SK-N-SH (cell line): ENCODE data around the gene ENKUR. TPM values are rescaled to one million over a fixed set of nuclear protein-coding genes. Genes with fewer than 3 reads are reported as not detected.

ENCODE experiments used
- CTCF ChIA-PET: fragments of 300-600, 350-600 bp; formaldehyde crosslinking; extraction: SDS; loops from one replicate; lab custom pipeline; 2021; lab: Yijun Ruan, JAX
- POLR2A ChIA-PET: fragments of 350-600 bp; sonication (Branson Sonifier 250); formaldehyde crosslinking; extraction: SDS; loops from one replicate; lab custom pipeline; 2020; ENCODE audit warnings: antibody characterized with exemption, inconsistent platforms; lab: Yijun Ruan, JAX
- DNase-seq: peaks from one replicate; pipeline ENCODE4 v3.0.0; 2012
- H2AFZ ChIP-seq: fragments of 200-600 bp; sonication (generic); 2 replicates; pipeline ENCODE4 v1.8.1; 2016; ENCODE audit warnings: antibody characterized with exemption, mild to moderate bottlenecking, low read depth
- H3F3A ChIP-seq: fragments of 200-600 bp; sonication (generic); replicated peaks from 2 replicates; pipeline ENCODE3; 2016; ENCODE audit warnings: antibody characterized with exemption, mild to moderate bottlenecking; ENCODE audit not compliant: insufficient read depth
- H3K27ac ChIP-seq, 2 experiments: fragments of 200-500 bp in 1 of 2; fragments of 200-600 bp in 1 of 2; sonication (Bioruptor generic) in 1 of 2; sonication (generic), shearing (Covaris generic) in 1 of 2; 2 replicates each; pipeline versions ENCODE4 v1.5.1 to v1.6.1; 2014 to 2016; ENCODE audit warnings: low read depth in 2 of 2, inconsistent platforms in 1 of 2, low read length in 1 of 2, mild to moderate bottlenecking in 1 of 2, mixed read lengths in 1 of 2
- H3K27me3 ChIP-seq: fragments of 200-600 bp; sonication (generic), shearing (Covaris generic); 2 replicates; pipeline ENCODE4 v1.6.1; 2016; ENCODE audit warnings: mixed run types; ENCODE audit not compliant: insufficient read depth
- H3K36me3 ChIP-seq, 2 experiments: fragments of 200-500 bp in 1 of 2; fragments of 200-600 bp in 1 of 2; sonication (Bioruptor generic) in 1 of 2; sonication (generic) in 1 of 2; replicated peaks in 1 of 2; 2 replicates each; pipeline versions ENCODE3 to v1.5.1; 2014 to 2016; ENCODE audit warnings: low read length in 1 of 2, mild to moderate bottlenecking in 1 of 2; ENCODE audit not compliant: insufficient read depth in 2 of 2, control insufficient read depth in 1 of 2
- H3K4me1 ChIP-seq, 2 experiments: fragments of 200-500 bp in 1 of 2; fragments of 200-600 bp in 1 of 2; sonication (Bioruptor generic) in 1 of 2; sonication (generic), shearing (Covaris generic) in 1 of 2; 2 replicates each; pipeline versions ENCODE4 v1.5.1 to v1.6.1; 2014 to 2016; ENCODE audit warnings: low read depth in 1 of 2, low read length in 1 of 2, mixed run types in 1 of 2; ENCODE audit not compliant: insufficient read depth in 2 of 2, control insufficient read depth in 1 of 2
- H3K4me2 ChIP-seq: fragments of 200-600 bp; sonication (generic), shearing (Covaris generic); 2 replicates; pipeline ENCODE4 v1.6.1; 2017; ENCODE audit warnings: mixed run types
- H3K4me3 ChIP-seq, 2 experiments: fragments of 200-500 bp in 1 of 2; fragments of 200-600 bp in 1 of 2; sonication (Bioruptor generic) in 1 of 2; sonication (generic), shearing (Covaris generic) in 1 of 2; 2 replicates each; pipeline versions ENCODE4 v1.5.1 to v1.8.1; 2014 to 2016; ENCODE audit warnings: low read depth in 2 of 2, inconsistent platforms in 1 of 2, low read length in 1 of 2, mild to moderate bottlenecking in 1 of 2, mixed read lengths in 1 of 2, moderate library complexity in 1 of 2
- H3K79me2 ChIP-seq: fragments of 200-600 bp; sonication (generic); 2 replicates; pipeline ENCODE4 v1.8.1; 2017; ENCODE audit warnings: mild to moderate bottlenecking; ENCODE audit not compliant: insufficient read depth
- H3K9ac ChIP-seq: fragments of 200-600 bp; sonication (generic); 2 replicates; pipeline ENCODE4 v1.6.1; 2017; ENCODE audit warnings: mixed run types
- H3K9me2 ChIP-seq: fragments of 200-600 bp; sonication (generic); 2 replicates; pipeline ENCODE4 v1.6.1; 2017; ENCODE audit warnings: mixed run types
- H3K9me3 ChIP-seq: fragments of 200-600 bp; sonication (generic); 2 replicates; pipeline ENCODE4 v1.6.1; 2017; ENCODE audit warnings: mixed run types, mild to moderate bottlenecking, moderate library complexity
- H4K20me1 ChIP-seq: fragments of 200-600 bp; sonication (generic); 2 replicates; pipeline ENCODE4 v1.6.1; 2017; ENCODE audit warnings: mild to moderate bottlenecking, mixed run types; ENCODE audit not compliant: insufficient read depth
- CHD2 ChIP-seq: fragments of 150-350 bp; IDR thresholded peaks from 2 replicates; pipeline ENCODE4 v1.6.1; 2018; ENCODE audit warnings: low read length; ENCODE audit not compliant: partially characterized antibody
- ELF1 ChIP-seq: IDR thresholded peaks from 2 replicates; pipeline ENCODE4 v1.4.0; 2012
- EP300 ChIP-seq, 2 experiments: IDR thresholded peaks; 2 replicates each; pipeline versions ENCODE4 v1.4.0 to v1.6.1; 2012; ENCODE audit warnings: borderline replicate concordance in 1 of 2, low read depth in 1 of 2, low read length in 1 of 2
- FOSL2 ChIP-seq: IDR thresholded peaks from 2 replicates; pipeline ENCODE4 v1.4.0; 2012; ENCODE audit warnings: low read depth, mild to moderate bottlenecking, moderate library complexity, borderline replicate concordance
- FOXJ3 ChIP-seq: sonication (generic); formaldehyde crosslinking; IDR thresholded peaks from 2 replicates; pipeline ENCODE4 v1.5.1; 2020; ENCODE audit warnings: mild to moderate bottlenecking, missing genetic modification reagents
- GABPA ChIP-seq: IDR thresholded peaks from 2 replicates; pipeline ENCODE4 v1.4.0; 2012; ENCODE audit warnings: low read depth, mild to moderate bottlenecking
- GATA2 ChIP-seq: sonication (generic); formaldehyde crosslinking; IDR thresholded peaks from 2 replicates; pipeline ENCODE4 v1.5.0; 2020; ENCODE audit warnings: mild to moderate bottlenecking, missing genetic modification reagents
- MEF2A ChIP-seq: IDR thresholded peaks from 2 replicates; pipeline ENCODE4 v1.4.0; 2012; ENCODE audit warnings: low read depth, borderline replicate concordance
- POLR2AphosphoS5 ChIP-seq: IDR thresholded peaks from 2 replicates; pipeline ENCODE4 v1.6.1; 2012; ENCODE audit warnings: low read depth, low read length
- RCOR1 ChIP-seq: fragments of 150-350 bp; IDR thresholded peaks from 2 replicates; pipeline ENCODE4 v1.6.1; 2017; ENCODE audit warnings: antibody characterized with exemption, low read length
- RXRA ChIP-seq: IDR thresholded peaks from 2 replicates; pipeline ENCODE4 v1.4.0; 2012; ENCODE audit warnings: low read depth, mild to moderate bottlenecking, borderline replicate concordance
- SIN3A ChIP-seq: IDR thresholded peaks from 2 replicates; pipeline ENCODE4 v1.6.1; 2012; ENCODE audit warnings: low read depth, mild to moderate bottlenecking, low read length, moderate library complexity, borderline replicate concordance
- SMC3 ChIP-seq: IDR thresholded peaks from 2 replicates; pipeline ENCODE4 v1.6.1; 2012; ENCODE audit warnings: low read depth, low read length, improper control_type of control experiment
- TAF1 ChIP-seq: IDR thresholded peaks from 2 replicates; pipeline ENCODE4 v1.6.1; 2012; ENCODE audit warnings: low read depth, mild to moderate bottlenecking, low read length, moderate library complexity, borderline replicate concordance
- TCF12 ChIP-seq: IDR thresholded peaks from 2 replicates; pipeline ENCODE4 v1.4.0; 2012
- YY1 ChIP-seq: IDR thresholded peaks from 2 replicates; pipeline ENCODE4 v1.4.0; 2012; ENCODE audit warnings: low read depth, mild to moderate bottlenecking
- WGBS: methylation state at CpG from one replicate; pipeline ENCODE4 v1.1.6; 2017; ENCODE audit warnings: low lambda C conversion rate; 5-methylcytosine and 5-hydroxymethylcytosine counted together
- polyA plus RNA-seq, 3 experiments: library from polyadenylated mRNA; depleted of rRNA; stranded (reverse); fragments of >200 nt; gene quantifications; 2 replicates each; pipeline ENCODE4 v1.2.3, GENCODE V29; 2012
- TF ChIP-seq, protein P1 (sequence below): fragments of 150-350 bp; IDR thresholded peaks from 2 replicates; pipeline ENCODE4 v1.6.1; 2016; ENCODE audit warnings: mild to moderate bottlenecking, low read depth, low read length
- TF ChIP-seq, protein P2 (sequence below): IDR thresholded peaks from 2 replicates; pipeline ENCODE4 v1.4.0; 2012; ENCODE audit warnings: low read depth
- TF ChIP-seq, protein P3 (sequence below): IDR thresholded peaks from 2 replicates; pipeline ENCODE4; 2012

The ENKUR gene
- polyA plus RNA-seq, 1 of the 3 experiments (the other 2 are of a cell fraction) = 0.13 TPM

GRCh38 chr10:24991298-24991697 lies 24.7 kb downstream of the ENKUR start:
- no peaks in the 10 kb centered on the region for H4K20me1 ChIP-seq
- no peak overlapping the region for H3K4me2 ChIP-seq
- no peaks in the 10 kb centered on the region for H3K9me2 ChIP-seq
- no peak for TF ChIP-seq MEF2A
- no peak for TF ChIP-seq RCOR1
- no peak for TF ChIP-seq GATA2 (CRISPR knock-in tag)
- TF ChIP-seq TAF1 = no peak
- no peak for TF ChIP-seq SIN3A
- no peak for TF ChIP-seq GABPA
- no peak for TF ChIP-seq ELF1
- TF ChIP-seq, protein P1, sequence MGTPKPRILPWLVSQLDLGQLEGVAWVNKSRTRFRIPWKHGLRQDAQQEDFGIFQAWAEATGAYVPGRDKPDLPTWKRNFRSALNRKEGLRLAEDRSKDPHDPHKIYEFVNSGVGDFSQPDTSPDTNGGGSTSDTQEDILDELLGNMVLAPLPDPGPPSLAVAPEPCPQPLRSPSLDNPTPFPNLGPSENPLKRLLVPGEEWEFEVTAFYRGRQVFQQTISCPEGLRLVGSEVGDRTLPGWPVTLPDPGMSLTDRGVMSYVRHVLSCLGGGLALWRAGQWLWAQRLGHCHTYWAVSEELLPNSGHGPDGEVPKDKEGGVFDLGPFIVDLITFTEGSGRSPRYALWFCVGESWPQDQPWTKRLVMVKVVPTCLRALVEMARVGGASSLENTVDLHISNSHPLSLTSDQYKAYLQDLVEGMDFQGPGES = no peak
- TF ChIP-seq, protein P2, sequence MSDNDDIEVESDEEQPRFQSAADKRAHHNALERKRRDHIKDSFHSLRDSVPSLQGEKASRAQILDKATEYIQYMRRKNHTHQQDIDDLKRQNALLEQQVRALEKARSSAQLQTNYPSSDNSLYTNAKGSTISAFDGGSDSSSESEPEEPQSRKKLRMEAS = no peak
- TF ChIP-seq EP300 (IDR thresholded peaks at IDR 0.05; ENCODE audit: borderline replicate concordance in 1 of 2, low read depth in 1 of 2, low read length in 1 of 2) = no peak
- no peak for TF ChIP-seq FOXJ3 (CRISPR knock-in tag)
- no peak for TF ChIP-seq POLR2AphosphoS5
- no peak for TF ChIP-seq FOSL2
- TF ChIP-seq YY1 = no peak
- no peak for TF ChIP-seq TCF12
- TF ChIP-seq, protein P3, sequence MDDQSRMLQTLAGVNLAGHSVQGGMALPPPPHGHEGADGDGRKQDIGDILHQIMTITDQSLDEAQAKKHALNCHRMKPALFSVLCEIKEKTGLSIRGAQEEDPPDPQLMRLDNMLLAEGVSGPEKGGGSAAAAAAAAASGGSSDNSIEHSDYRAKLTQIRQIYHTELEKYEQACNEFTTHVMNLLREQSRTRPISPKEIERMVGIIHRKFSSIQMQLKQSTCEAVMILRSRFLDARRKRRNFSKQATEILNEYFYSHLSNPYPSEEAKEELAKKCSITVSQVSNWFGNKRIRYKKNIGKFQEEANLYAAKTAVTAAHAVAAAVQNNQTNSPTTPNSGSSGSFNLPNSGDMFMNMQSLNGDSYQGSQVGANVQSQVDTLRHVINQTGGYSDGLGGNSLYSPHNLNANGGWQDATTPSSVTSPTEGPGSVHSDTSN = no peak
- no peak for TF ChIP-seq RXRA
- no peak for TF ChIP-seq SMC3
- no peak for TF ChIP-seq CHD2
- H3K9me3 ChIP-seq = no peaks in the 10 kb centered on the region
- WGBS = 89% methylated on average over 13 of the region's 13 CpGs
- DNase-seq = no peak
- no peak overlapping the region for H2AFZ ChIP-seq
- CTCF ChIA-PET = interaction anchor here (3.0 kb wide), 1 partner anchor 349 kb away, joined by 17 read pairs; no protein-coding TSS in a partner anchor
- no peak overlapping the region for H3K4me3 ChIP-seq
- H3K27ac ChIP-seq = no peak overlapping the region
- no peaks in the 10 kb centered on the region for H3K36me3 ChIP-seq
- H3K9ac ChIP-seq = no peak overlapping the region
- POLR2A ChIA-PET = no interaction called here
- no peaks in the 10 kb centered on the region for H3K27me3 ChIP-seq
- no peaks in the 10 kb centered on the region for H3F3A ChIP-seq
- H3K4me1 ChIP-seq = no peaks in the 10 kb centered on the region
- no peaks in the 10 kb centered on the region for H3K79me2 ChIP-seq
